Activated CD4-positive, CD25-positive, alpha-beta regulatory T cell treated with anti-CD3 and anti-CD28 coated beads, Interleukin-2, amount 50 U/mL, for 24 hours (primary cell): Measurements from ENCODE around the gene MAP10.

Source experiments
- ATAC-seq, 2 donors: fragments of 150-1000 bp; cut with Tn5 transposase; one replicate each; pipeline ENCODE4 v1.10.0; 2021; ENCODE audit warnings: mild to moderate bottlenecking in 1 of 2, moderate library complexity in 1 of 2

Gene MAP10

DNA sequence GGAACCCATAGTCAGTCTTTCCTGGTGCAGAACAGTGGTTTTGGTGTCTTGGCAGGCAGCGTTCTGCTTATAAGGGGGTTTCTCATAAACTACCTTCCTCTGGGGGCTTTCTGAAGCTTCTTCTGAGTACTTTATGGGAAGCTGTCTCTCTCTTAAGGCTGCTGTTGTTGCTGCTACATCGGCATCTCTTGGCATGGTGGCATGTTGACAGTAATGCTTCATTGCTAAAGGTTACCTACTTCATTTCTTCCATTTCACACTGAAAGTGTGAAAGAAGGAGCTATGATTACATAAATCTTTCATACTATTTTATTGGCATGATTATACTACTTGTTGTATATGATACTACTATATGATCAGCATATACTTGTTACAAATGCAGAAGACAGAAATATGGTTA lies 6.3 kb upstream of the MAP10 start:
- ATAC-seq = no peak

DNA sequence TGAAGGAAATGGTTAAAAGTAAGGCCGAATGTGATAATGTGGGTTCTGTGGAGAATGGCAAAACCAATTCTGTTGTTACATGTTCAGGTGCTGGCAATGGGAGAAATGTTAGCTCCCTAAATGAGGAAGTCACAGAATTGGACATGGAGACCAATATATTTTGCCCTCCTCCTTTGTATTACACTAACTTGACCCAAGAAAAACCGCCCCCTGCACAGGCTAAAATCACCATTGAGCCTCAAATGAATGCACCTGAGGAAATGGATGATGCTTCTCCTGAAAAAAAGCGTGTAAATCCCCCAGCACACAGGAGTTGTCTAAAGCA lies 932 bp downstream of the MAP10 start:
- ATAC-seq = no peak

DNA sequence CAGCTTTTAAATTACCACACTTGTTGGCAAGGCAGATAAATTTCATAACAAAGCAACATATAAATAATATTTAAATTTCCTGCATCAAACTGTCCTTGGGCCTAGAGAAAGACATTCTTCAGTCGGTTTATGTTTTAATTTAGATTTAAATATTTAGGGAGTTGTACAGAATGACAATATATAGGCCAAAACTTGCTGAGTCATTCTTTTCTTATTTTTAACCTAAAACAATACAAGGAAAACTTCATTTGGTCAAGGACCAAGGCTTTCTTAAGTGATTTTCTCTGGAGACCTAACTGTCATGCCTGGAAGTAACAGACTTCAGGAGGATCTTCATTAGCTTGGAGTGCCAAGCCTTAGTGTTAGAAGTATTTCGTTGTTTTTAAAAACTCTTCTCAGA lies 5.6 kb downstream of the MAP10 start:
- no peak for ATAC-seq

DNA sequence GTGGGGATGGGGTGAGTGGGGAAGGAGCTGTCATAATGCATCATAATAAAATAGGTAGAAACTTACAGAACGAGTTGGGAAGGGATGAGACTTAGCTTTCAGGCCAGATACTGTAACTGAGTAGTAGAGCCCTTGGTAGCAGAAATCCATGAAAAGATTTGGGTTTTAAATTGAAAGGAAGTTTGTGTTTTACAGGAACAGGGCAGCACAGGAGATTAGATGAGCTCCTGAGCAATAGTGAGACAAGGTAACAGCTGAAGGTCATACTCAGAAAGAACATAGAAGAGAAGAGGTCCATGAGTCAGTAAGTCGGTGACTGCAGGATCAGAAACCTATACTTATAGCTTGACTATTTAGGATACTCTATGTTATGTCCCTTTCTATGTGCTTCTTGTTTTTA lies 7.3 kb downstream of the MAP10 start:
- no peak for ATAC-seq

DNA sequence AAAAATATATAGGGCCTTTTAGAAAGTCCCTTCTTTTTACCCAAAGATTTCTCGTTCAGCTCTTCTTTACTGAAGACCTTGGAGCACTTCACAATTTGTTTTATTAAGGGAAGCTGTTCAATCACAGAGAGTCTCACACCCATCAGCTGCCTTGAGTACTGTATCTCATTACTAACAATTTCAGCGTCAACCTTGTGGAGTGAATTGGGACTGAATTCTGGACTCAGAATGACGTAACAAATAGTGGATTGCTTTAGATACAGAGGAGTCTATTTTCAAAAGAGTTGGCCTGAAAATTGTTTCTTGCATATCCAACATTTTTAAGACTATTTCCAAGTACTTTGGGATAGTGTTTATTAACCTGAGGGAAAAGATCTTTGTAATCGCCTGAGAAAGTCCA lies 7.9 kb downstream of the MAP10 start:
- ATAC-seq = no peak

DNA sequence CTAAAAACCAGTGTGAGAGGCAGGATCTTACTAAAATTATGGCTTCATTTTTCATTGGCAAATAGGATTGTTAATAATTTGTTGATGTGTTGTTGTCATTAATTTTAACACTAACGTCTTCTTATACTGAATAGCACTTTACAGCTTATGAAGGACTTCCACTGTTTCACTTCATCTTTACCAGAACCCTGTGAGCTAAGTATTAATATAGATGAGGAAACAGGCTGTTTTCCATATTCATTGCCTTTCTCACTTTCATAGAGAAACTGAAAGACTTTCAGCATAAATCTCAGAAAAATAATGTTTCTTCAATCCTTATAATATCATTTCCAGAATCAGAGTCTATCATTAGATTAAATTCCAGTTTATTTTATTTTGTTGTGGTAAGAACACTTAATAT lies 8.5 kb downstream of the MAP10 start:
- no peak for ATAC-seq

DNA sequence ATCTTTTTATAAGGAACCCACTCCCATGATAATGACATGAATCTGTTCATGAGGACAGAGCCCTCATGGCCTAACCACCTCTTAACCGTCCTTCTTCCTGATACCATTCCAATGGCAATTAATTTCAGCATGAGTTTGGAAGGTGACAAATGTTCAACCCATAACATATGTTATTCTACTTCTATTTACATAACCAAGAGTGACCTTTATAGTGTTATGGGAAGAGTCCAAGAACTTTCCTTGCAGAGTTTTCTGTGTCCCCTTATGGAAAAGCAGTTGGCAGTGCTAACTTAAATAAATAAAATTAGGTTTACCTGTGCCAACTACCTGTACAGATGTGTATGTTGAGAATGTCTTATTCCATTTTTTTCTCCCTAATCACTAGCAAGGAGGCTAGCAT lies 11.1 kb downstream of the MAP10 start:
- no peak for ATAC-seq

DNA sequence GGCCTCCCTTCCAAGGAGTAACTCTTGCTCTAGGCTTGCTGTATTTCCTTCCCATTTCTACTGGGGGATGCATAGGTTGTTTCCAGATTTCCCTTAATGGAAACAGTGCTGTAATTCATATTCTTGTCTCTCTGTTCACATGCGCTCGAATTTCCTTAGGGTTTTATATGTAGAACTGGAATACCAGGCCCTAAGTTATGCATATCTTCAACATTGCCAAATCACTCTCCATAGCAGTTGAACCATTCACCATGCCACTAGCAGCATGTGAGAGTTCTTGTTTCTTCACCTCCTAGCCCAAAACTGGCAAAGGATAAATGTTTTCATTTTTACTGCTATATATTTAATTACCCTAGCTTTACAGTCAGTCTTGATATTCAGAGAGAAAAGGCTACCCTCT lies 12.8 kb downstream of the MAP10 start:
- no peak for ATAC-seq

DNA sequence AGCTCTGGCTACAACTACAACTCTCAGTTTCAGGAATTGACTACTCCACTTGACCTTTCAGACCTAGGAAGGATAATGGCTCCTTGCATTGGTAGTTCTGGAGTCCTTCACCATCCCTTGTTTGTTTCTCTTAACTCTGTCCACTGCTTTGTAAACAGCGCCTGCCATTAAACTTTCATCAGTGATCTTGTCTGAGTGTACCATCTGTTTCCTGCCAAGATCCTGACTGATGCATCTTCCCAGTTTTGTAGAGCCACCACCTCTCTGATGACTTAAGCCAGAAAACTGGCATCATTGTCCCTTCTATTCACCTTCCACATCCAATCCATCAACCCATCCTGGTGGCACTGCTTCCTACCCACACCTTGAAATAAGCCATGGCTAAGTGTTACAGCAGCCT lies 15.2 kb downstream of the MAP10 start:
- ATAC-seq = no peak

DNA sequence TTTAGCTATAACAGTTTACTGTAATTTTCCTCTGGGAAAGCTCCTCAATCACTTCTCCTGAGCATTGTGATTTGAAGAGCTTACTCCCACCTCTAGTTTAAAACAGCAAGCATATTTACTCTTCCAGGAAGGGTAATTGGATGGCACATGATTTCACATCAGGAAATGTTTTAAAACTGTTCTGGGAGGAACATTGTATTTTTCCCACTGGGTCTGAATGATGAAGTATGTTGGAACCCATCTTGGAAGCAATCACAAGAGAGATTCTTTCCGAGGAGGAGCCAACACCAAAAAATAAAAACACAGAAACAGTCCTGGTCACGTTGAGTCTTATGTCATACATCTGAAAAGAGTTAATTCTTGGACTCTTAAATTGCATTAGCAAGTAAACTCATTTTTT lies 17.3 kb downstream of the MAP10 start:
- ATAC-seq = no peak

DNA sequence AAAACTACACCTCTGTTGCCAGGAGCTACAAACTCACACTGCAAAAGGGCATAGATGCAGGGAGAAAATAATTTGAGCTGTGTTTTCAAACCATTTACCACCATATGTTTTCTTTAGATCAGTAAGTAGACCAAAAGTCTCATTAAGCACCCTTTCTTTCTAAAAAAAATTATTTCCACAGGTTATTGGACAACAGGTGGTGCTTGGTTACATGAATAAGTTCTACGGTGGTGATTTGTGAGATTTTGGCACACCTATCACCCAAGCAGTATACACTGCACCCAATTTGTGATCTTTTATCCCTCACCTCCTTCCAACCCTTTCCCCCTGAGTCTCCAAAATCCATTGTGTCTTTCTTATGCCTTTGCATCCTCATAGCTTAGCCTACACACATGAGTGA lies 21.1 kb downstream of the MAP10 start:
- ATAC-seq = no peak

DNA sequence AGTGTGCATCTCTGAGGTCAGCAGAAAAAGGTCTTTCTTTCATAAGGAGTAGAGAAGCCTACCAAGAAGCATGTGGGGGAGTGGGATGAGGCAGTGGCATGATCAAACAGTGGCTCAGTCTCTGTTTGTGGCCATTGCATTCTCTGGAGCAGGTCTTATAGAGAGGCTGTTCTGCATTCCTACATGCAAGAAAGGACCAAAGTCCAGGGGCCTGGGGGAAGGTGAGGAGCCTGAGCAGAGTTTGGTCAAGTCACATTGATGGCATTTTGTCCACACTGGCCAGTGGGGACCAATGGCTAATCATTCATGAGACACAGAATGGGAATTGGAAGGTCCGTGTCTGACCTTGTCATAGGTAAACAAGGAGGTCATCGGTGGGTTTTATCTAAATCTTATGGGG lies 25.4 kb downstream of the MAP10 start:
- ATAC-seq = no peak

DNA sequence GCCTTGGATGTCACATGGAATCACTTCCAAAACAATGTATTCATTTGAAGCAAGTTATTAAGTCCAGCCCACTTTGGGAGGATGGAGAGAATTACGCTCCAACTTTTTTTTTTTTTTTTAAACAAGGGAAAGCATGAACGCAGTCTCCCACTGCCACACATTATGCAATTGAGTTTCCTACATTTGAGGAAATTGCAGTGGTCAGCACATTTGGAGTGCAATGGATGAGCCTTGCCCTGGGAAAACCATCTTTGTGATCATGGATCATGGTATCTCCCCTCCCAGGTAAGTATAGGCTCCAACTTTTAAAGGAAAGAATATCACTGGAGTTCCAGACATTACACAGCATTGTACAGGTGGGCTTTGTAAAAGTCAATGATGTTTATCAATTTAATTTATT lies 26.7 kb downstream of the MAP10 start:
- no peak for ATAC-seq

DNA sequence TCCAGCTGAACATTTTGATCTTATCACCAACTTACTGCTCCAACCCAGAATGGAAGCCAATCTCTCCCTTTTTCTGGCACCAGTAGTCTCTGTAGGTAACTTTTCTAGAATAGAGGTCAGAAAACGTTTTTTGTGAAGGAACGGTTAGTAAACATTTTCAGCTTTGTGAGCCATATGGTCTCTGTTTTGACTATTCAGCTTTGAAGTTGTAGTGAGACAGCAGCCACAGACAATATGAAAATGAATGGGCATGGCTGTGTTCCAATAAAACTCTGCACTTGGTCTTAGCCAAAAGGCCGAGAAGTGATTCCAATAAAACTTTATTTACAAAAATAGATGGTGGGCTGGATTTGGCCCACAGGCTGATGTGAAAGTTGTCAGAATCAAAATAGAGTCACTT lies 28.9 kb downstream of the MAP10 start:
- ATAC-seq = no peak

DNA sequence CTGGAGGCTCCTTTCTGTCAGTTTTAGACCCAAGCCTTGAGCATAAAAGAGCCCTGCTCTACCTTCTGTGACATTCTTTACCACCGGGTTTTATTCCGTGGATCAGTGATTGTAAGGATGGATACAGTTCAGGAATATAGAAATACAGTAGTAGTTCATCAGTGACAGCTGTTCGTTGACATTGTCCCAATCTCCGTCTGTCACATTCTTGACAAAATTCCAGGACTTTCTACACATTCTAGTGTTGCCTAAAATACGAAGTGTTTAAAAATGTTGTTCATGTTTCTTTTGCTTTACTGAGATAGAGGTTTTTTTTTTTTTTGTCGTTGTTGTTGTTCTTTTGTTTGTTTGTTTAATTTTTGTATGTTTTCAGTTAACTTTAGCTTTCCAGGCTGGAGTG lies 29.9 kb downstream of the MAP10 start:
- no peak for ATAC-seq

DNA sequence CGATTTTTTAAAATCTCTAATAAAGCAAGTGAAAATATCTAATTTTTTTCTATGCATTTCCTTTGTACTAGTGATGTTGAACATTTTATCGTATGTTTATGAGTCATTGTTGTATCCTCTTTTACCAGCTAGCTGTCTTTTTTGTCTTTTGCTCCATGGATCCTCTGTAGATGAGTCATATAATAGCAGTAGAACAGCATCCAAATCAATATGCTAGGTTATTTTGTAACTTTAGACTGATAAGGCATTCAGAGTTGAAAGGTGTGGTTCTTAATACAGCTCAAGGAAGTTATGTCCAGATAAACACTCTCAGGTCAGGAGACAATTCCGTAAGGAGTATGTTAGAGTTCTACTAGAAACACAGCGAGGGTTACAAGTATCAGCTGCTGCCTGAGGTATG lies 31.9 kb downstream of the MAP10 start:
- no peak for ATAC-seq

DNA sequence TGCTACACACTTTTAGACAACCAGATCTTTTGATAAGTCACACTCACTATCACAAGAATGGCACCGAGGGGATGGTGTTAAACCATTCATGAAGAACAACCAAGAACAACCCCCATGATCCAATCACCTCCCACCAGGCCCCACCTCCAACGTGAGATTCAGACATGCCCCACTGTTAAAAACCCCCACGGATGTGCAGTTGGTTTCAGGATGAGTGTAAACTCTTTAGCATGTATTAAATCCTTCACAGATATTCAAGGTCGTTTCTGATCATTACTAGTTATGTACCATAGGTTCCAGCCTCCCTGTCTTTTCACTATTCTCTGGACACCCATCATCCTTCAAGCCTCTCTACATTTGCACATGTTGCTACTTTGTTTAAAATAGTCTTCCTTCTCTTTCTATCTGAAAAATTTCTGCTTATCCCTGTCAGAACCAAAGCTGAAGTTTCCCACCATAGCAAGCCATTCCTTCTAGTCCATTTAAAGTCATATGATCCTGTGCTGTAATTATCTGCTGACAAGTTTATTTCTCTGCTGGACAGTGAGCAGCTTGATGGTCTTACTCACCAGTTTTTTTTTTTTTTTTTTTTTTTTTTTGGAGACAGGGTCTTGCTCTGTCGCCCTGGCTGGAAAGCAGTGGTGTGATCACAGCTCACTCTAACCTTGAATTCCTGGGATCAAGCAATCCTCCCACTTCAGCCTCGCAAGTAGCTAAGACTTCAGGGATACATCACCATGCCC lies 36.8 kb downstream of the MAP10 start:
- no peak for ATAC-seq

DNA sequence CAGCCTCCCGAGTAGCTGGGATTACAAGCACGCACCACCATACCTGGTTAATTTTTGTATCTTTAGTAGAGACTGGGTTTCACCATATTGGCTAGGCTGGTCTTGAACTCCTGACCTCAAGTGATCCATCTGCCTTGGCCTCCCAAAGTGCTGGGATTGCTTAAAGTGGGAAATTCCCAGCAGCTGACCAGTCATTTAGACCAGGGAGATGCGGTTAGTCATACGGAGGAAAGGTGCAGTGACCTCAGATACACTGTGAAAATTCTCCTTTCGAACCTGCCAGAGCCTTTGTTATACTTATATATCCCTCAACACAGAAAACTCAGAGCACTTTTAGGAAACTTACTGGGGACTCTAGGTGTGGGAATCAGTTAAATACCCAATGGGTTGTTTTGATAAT lies 39.6 kb downstream of the MAP10 start:
- ATAC-seq = no peak

DNA sequence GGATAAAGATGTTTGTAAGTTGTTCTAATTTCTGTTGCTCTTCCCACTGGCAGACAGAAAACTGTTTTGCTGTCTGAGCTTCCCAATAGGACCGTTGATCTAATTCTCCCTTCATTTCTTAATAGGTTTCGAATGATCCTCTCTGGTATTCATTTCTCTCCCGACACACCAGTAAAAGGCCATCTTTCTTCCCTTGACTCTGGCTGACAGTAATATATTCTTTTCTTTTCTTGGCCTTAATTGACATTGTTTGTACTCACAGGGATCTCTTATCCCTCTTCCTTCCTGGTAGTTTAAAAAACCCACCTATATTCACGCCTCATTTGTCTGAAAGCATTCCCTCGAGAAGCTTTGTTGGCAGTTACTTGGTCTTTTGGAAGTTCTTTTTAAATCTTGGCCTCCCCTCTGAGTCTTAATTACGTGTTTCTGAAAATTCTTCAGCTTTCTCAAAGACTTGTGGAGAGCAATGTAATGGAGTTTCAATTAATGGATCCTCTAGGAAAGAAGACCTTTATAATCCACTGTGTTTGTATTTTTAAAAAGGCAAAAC lies 40.3 kb downstream of the MAP10 start:
- ATAC-seq = no peak

DNA sequence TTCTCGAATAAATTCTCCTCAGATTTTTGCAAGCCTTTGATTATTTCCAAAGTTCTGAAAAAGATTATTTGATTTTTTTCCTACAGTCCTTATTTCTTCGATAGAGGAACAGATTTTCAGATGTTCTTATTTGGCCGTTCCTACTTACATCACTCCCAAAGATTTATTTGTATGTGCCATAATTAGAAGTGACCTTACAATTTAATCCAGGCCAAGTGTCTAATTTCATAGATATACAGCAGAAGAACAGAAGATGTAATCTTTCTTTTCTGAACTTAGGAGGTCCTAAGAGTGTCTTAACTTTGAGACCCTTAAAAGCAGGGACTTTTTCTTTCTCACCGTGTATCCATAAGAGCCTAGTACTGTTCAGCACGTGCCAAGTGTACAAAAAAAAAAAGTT lies 46.3 kb downstream of the MAP10 start:
- no peak for ATAC-seq

DNA sequence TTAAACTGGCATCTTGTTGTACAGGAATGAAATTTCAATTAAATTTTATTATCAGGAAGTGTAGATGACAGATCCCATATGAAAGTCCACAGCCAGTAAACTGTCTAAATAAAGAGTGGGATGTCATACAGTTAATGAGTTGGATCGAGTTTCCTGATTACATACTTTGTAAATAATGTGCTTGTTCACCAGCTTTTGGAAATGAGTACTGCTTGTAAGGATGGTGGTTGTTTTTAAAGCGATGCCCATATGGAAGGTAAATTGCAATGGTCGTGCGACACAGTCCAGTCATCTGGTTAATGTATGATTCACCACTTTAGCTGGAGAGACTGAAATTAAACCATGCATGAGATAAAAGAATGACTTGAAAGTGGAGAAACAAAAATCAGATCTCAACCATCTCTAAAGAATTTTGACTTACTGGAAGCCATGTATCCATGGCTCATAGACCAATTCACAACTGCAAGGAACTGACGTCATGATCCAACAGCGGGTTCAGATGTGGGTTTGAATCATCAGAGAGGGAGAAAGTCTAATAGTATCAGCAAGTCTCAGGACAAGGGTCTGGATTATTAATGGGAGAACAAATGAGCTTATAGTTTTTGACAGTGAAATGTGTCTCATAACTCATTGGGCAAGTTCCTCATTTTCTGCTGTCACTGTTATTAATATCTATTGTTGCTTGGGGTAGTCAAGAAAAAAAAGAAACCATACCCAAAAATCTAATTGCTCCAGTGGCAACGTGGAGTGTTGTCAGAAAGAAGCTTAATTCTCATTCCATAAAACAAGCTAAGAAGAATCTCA lies 49.0 kb downstream of the MAP10 start:
- no peak for ATAC-seq

DNA sequence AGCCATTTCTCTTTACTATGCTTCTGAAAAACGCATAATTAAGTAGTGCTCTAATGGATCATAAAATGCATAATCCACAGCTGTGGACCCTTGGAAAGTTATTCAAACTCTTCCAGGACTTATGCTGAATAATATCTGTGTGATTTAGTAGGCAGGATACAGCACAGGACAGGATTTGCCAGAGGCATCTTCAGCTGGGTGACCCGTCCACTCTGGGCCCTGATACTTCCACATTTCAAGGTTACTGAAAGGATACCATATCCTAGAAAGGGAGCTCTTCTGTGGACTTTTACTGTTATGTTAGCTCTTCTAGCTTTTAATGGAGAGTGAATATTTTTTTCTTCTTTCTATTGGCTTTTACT lies 49.6 kb downstream of the MAP10 start:
- no peak for ATAC-seq

DNA sequence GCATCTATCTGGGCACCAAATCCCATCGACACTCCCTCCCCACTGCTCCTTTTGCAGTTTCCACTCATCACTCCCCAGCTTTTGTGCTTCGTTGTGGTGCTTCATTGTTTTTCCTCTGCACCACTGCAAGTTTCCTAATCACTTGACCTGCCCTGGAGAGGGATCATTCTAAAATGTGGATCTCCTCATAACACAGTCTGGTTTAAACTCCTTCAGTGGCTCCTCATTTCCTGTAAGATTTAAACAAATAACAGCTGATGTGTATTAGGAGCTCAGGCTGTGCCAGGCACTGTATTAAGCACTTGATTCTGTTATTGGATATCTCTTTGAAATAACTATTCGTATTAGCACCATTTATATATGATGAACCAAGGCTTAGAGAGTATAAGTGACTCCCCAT lies 51.3 kb downstream of the MAP10 start:
- ATAC-seq = no peak
